ENCODE measurements around the gene SYK. TPM values are rescaled to one million over a fixed set of nuclear protein-coding genes. Genes with fewer than 3 reads are reported as not detected.

SYK gene
- total and polyA plus RNA-seq, 2 of the 13 experiments (the other 11 are each of a cell fraction or from before 2014, with no cell fraction given) = not detected

DNA sequence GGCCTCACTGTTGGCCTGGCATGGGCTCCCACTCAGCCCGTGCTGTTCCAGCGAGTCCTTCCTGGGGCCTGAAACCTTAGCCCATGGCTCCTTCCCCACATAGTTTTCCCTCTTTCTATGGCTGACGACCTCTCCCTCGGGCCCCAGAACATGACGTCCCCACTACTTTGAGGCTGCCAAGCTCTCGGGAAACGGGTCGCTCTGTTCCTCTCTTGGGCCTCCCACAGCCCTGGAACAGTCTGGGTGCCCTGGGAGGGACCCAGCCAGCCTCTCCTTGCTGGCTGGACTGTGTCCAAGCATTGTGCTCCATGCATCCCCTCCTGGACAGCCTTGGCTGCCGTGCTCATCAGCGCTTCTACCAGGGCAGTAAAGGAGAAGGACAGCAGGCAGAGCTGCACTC lies 118.3 kb downstream of the SYK start:
- no peaks in the 10 kb centered on the region for H3K79me2 ChIP-seq (ENCODE audit: insufficient read depth, low read length)
- no peak overlapping the region for H3K4me2 ChIP-seq (ENCODE audit: low read depth, low read length)
- TF ChIP-seq, protein P1, sequence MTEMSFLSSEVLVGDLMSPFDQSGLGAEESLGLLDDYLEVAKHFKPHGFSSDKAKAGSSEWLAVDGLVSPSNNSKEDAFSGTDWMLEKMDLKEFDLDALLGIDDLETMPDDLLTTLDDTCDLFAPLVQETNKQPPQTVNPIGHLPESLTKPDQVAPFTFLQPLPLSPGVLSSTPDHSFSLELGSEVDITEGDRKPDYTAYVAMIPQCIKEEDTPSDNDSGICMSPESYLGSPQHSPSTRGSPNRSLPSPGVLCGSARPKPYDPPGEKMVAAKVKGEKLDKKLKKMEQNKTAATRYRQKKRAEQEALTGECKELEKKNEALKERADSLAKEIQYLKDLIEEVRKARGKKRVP (CRISPR knock-in tag; IDR thresholded peaks at IDR 0.05) = no peak
- no peak for TF ChIP-seq YY1 (IDR thresholded peaks at IDR 0.05; ENCODE audit: insufficient read depth, insufficient replicate concordance, low read depth, low read length)
- no peak for TF ChIP-seq RFX5 (IDR thresholded peaks at IDR 0.05; ENCODE audit: low read depth, low read length)
- no peak for TF ChIP-seq SATB2 (CRISPR knock-in tag; IDR thresholded peaks at IDR 0.05)
- no peak for TF ChIP-seq ZNF780A (CRISPR knock-in tag; IDR thresholded peaks at IDR 0.05)
- no peak for TF ChIP-seq NR2C2 (CRISPR knock-in tag; IDR thresholded peaks at IDR 0.05; ENCODE audit: borderline replicate concordance)
- no peak for TF ChIP-seq SMAD9 (CRISPR knock-in tag; IDR thresholded peaks at IDR 0.05)
- TF ChIP-seq ZNF761 (CRISPR knock-in tag; conservative IDR thresholded peaks at IDR 0.05) = no peak
- TF ChIP-seq ZNF781 (CRISPR knock-in tag; IDR thresholded peaks at IDR 0.05; ENCODE audit: borderline replicate concordance, not compliant biosample characterization) = no peak
- TF ChIP-seq, protein P2, sequence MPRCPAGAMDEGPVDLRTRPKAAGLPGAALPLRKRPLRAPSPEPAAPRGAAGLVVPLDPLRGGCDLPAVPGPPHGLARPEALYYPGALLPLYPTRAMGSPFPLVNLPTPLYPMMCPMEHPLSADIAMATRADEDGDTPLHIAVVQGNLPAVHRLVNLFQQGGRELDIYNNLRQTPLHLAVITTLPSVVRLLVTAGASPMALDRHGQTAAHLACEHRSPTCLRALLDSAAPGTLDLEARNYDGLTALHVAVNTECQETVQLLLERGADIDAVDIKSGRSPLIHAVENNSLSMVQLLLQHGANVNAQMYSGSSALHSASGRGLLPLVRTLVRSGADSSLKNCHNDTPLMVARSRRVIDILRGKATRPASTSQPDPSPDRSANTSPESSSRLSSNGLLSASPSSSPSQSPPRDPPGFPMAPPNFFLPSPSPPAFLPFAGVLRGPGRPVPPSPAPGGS (CRISPR knock-in tag; IDR thresholded peaks at IDR 0.05) = no peak
- H3K9ac ChIP-seq (ENCODE audit: insufficient read depth, low read depth, low read length) = no peak overlapping the region
- H4K20me1 ChIP-seq (ENCODE audit: insufficient read depth, low read length) = no peaks in the 10 kb centered on the region
- WGBS (ENCODE audit: low lambda C conversion rate) = 21% methylated on average over 8 of the region's 10 CpGs
- ATAC-seq (no peak), FAIRE-seq (no peak), DNase-seq (ENCODE audit: low spot score) (no peak)
- ChIA-PET CTCF (ENCODE audit: low intra/inter-chr PET ratio, low total read pairs) (no interaction called here), POLR2A (no interaction called here)
- intact Hi-C loops (cut with micrococcal nuclease; ENCODE audit: unreplicated experiment) (no loop called here), in situ Hi-C loops (cut with HindIII; ENCODE audit: extremely low pct_ligation_motif_present, low pct_unique_long_range_greater_than_20kb) (loop anchor here (5.0 kb wide), 2 partner anchors 512 to 762 kb away; no protein-coding TSS in a partner anchor)
- no peaks in the 10 kb centered on the region for H3K36me3 ChIP-seq (replicated peaks in 1 of 2; ENCODE audit: control insufficient read depth in 1 of 2, insufficient read depth in 2 of 2, low read length in 2 of 2)
- H3K27me3 ChIP-seq (ENCODE audit: control insufficient read depth in 1 of 2, insufficient read depth in 2 of 2, low read length in 2 of 2) = peaks cover 3 to 26% of the 10 kb centered on the region in 2 experiments; a peak in 3 of 5 replicates
- no peak overlapping the region for H3K27ac ChIP-seq (ENCODE audit: extremely low read length, insufficient read depth, low read length)
- no peak overlapping the region for H2AFZ ChIP-seq (ENCODE audit: low read length)
- BruUV-seq (replicated peaks) = no TSS peak
- H3K9me3 ChIP-seq (ENCODE audit: low read length) = no peaks in the 10 kb centered on the region
- no peaks in the 10 kb centered on the region for H3K4me1 ChIP-seq (ENCODE audit: insufficient read depth, low read length)
- H3K4me3 ChIP-seq (replicated peaks in 1 of 3; ENCODE audit: insufficient read depth in 1 of 3, low read depth in 2 of 3, low read length in 3 of 3) = no peak overlapping the region
